HG03108 (cell line): ENCODE data around the gene TRIM10.

Experiments
- ATAC-seq: cut with Tn5 transposase; IDR thresholded peaks from one replicate; pipeline ENCODE4 v1.9.1; 2021; ENCODE audit warnings: moderate library complexity; ENCODE audit not compliant: unreplicated experiment

The TRIM10 gene

GRCh38 chr6:30160785-30161531, at the start of gene TRIM10:
Gene TRIM10, minus strand, starts transcription at chr6:30161211. Its CDS starts 353 bp downstream, at chr6:30160858.
- ATAC-seq: no peak

GRCh38 chr6:30207619-30208295, 46.7 kb upstream of the TRIM10 start:
- no peak for ATAC-seq

- ATAC-seq: no peak
These were observed 46.0 kb upstream of the TRIM10 start for GRCh38 chr6:30206799-30207618.

GRCh38 chr6:30206152-30206551, 45.1 kb upstream of the TRIM10 start:
- no peak for ATAC-seq

- ATAC-seq: no peak
These were observed 43.1 kb upstream of the TRIM10 start for GRCh38 chr6:30204116-30204515.

GRCh38 chr6:30202366-30202765, 41.4 kb upstream of the TRIM10 start:
- no peak for ATAC-seq

- ATAC-seq: no peak
These were observed 39.7 kb upstream of the TRIM10 start for GRCh38 chr6:30200551-30201281.

GRCh38 chr6:30198166-30199084, 37.4 kb upstream of the TRIM10 start:
- no peak for ATAC-seq

- ATAC-seq: no peak
These were observed 35.4 kb upstream of the TRIM10 start for GRCh38 chr6:30196376-30196775.

GRCh38 chr6:30195951-30196350, 34.9 kb upstream of the TRIM10 start:
- no peak for ATAC-seq

- ATAC-seq: no peak
These were observed 34.0 kb upstream of the TRIM10 start for GRCh38 chr6:30194797-30195690.

- ATAC-seq: no peak
These were observed 31.1 kb upstream of the TRIM10 start for GRCh38 chr6:30192076-30192475.

GRCh38 chr6:30188541-30188940, 27.5 kb upstream of the TRIM10 start:
- ATAC-seq: no peak

- ATAC-seq: no peak
These were observed 25.0 kb upstream of the TRIM10 start for GRCh38 chr6:30185846-30186484.

GRCh38 chr6:30184417-30185031, 23.5 kb upstream of the TRIM10 start:
- no peak for ATAC-seq

GRCh38 chr6:30180145-30180544, 19.1 kb upstream of the TRIM10 start:
- ATAC-seq: no peak

GRCh38 chr6:30178837-30179236, 17.8 kb upstream of the TRIM10 start:
- ATAC-seq: no peak

- ATAC-seq: no peak
These were observed 14.8 kb upstream of the TRIM10 start for GRCh38 chr6:30175765-30176164.
